Glomerular endothelial cell (primary cell): ENCODE measurements around the gene SLC28A1. TPM values are rescaled to one million over a fixed set of nuclear protein-coding genes. Genes with fewer than 3 reads are reported as not detected.
"Not testable (repeated sequence)": the region's sequence is repeated elsewhere in the genome, so short reads cannot be mapped to it uniquely, and the experiment has no call there.

ENCODE experiments used
- DNase-seq: peaks from one replicate; pipeline ENCODE4 v3.0.0-alpha.2; 2011; ENCODE audit warnings: low read depth, low spot score; ENCODE audit errors: extremely low read depth
- total RNA-seq: library from RNA; depleted of rRNA; stranded (reverse); fragments of >200 nt; gene quantifications from 2 replicates; pipeline ENCODE4 v1.2.3, GENCODE V29; 2015

The SLC28A1 gene
- total RNA-seq, 1 donor from 2014 or later, result not detected

GRCh38 chr15:84908564-84908963 lies 24.1 kb downstream of the SLC28A1 start:
- no peak for DNase-seq

GRCh38 chr15:84909029-84909428 lies 24.6 kb downstream of the SLC28A1 start:
- no peak for DNase-seq

- DNase-seq, result no peak
Measured at GRCh38 chr15:84909782-84910181, 25.3 kb downstream of the SLC28A1 start.

- no peak for DNase-seq
Measured at GRCh38 chr15:84910928-84911623, 26.6 kb downstream of the SLC28A1 start.

GRCh38 chr15:84911879-84912660 lies 27.6 kb downstream of the SLC28A1 start:
- DNase-seq, result peak; percentile 95

- DNase-seq, result no peak
Measured at GRCh38 chr15:84913360-84913723, 28.9 kb downstream of the SLC28A1 start.

GRCh38 chr15:84914351-84914750 lies 29.9 kb downstream of the SLC28A1 start:
- no peak for DNase-seq

GRCh38 chr15:84914909-84915605 lies 30.6 kb downstream of the SLC28A1 start:
- DNase-seq, result no peak

GRCh38 chr15:84915606-84915958 lies 31.1 kb downstream of the SLC28A1 start:
- no peak for DNase-seq

- no peak for DNase-seq
Measured at GRCh38 chr15:84917452-84917851, 33.0 kb downstream of the SLC28A1 start.

GRCh38 chr15:84919106-84919667 lies 34.7 kb downstream of the SLC28A1 start:
- no peak for DNase-seq

- DNase-seq, result no peak
Measured at GRCh38 chr15:84921121-84921520, 36.7 kb downstream of the SLC28A1 start.

GRCh38 chr15:84922530-84922929 lies 38.1 kb downstream of the SLC28A1 start:
- no peak for DNase-seq

- no peak for DNase-seq
Measured at GRCh38 chr15:84924077-84924731, 39.7 kb downstream of the SLC28A1 start.

GRCh38 chr15:84924821-84925569 lies 40.5 kb downstream of the SLC28A1 start:
- not testable (repeated sequence) for DNase-seq

GRCh38 chr15:84925906-84926305 lies 41.4 kb downstream of the SLC28A1 start:
- no peak for DNase-seq

- DNase-seq, result no peak
Measured at GRCh38 chr15:84926491-84927230, 42.2 kb downstream of the SLC28A1 start.

GRCh38 chr15:84928843-84929168 lies 44.3 kb downstream of the SLC28A1 start:
- DNase-seq, result no peak

GRCh38 chr15:84929795-84930603 lies 45.5 kb downstream of the SLC28A1 start:
- DNase-seq, result no peak
